IMR-90 (cell line): ENCODE data around the gene ZNF439.

Experiments
- CTCF ChIP-seq: conservative IDR thresholded peaks from 2 replicates; pipeline ENCODE4 v1.5.1; 2012; ENCODE audit warnings: mild to moderate bottlenecking, low read depth, low read length, improper control_type of control experiment
- POLR2A ChIP-seq: IDR thresholded peaks from 2 replicates; pipeline ENCODE4 v1.6.1; 2012; ENCODE audit warnings: mild to moderate bottlenecking, low read depth, low read length
- RAD21 ChIP-seq: IDR thresholded peaks from 2 replicates; pipeline ENCODE4 v1.6.1; 2012; ENCODE audit warnings: low read length, improper control_type of control experiment
- SMC3 ChIP-seq: fragments of 150-350 bp; IDR thresholded peaks from 2 replicates; pipeline ENCODE4 v1.6.1; 2016; ENCODE audit warnings: low read depth, mild to moderate bottlenecking, antibody characterized with exemption, low read length, moderate library complexity

- TF ChIP-seq CTCF (no peak), SMC3 (no peak), RAD21 (no peak), POLR2A (no peak)
Observed at GRCh38 chr19:11882606-11883005, 34.1 kb downstream of the ZNF439 start.
